ENCODE measurements around the gene PPEF2.
"Not testable (repeated sequence)": the region's sequence is repeated elsewhere in the genome, so short reads cannot be mapped to it uniquely, and the experiment has no call there.

PPEF2 gene

GRCh38 chr4:75880278-75880677, 22.0 kb downstream of the PPEF2 start:
- CTCF ChIA-PET, result interaction anchor here (1.6 kb wide), 1 partner anchor 17 kb away, joined by 3 read pairs; no protein-coding TSS in a partner anchor
- Mint-ChIP-seq H3K4me3 (no peak overlapping the region), H3K27me3 (peaks cover 12% of the 10 kb centered on the region), H3K9me3 (no peaks in the 10 kb centered on the region), H3K27ac (no peak overlapping the region), H3K4me1 (no peaks in the 10 kb centered on the region), H3K36me3 (no peaks in the 10 kb centered on the region)
- DNase-seq, result no peak

- Mint-ChIP-seq H3K36me3 (no peaks in the 10 kb centered on the region), H3K27ac (no peak overlapping the region), H3K27me3 (peaks cover 12% of the 10 kb centered on the region), H3K9me3 (no peaks in the 10 kb centered on the region), H3K4me1 (no peaks in the 10 kb centered on the region), H3K4me3 (no peak overlapping the region)
- no peak for DNase-seq
- CTCF ChIA-PET, result no interaction called here
Measured at GRCh38 chr4:75878246-75878756, 24.0 kb downstream of the PPEF2 start.

- CTCF ChIA-PET, result interaction anchor here (1.7 kb wide), 1 partner anchor 19 kb away, joined by 5 read pairs; no protein-coding TSS in a partner anchor
- H3K4me3 Mint-ChIP-seq, result no peak overlapping the region
Measured at GRCh38 chr4:75876218-75876617, 26.0 kb downstream of the PPEF2 start.

DNA sequence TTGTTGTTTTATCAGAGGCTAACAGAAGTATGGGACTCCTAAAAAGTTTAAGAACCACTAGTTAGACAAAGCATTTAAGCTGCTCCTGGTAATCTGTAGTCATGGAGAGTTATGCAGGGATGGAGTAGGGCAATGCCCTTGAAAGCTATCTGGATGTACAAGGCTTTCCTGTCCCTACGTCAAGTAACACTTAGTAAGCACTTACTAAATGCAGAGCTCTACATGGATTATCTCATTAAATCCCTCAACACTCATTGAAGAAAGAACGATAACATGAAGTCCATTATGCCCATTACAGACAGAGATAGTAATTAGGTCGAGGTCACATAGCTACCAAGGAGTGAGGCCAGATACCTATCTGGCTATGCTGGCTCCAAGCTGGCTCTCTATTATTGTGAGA, 33.2 kb downstream of the PPEF2 start:
- Mint-ChIP-seq H3K27ac (no peak overlapping the region), H3K9me3 (no peaks in the 10 kb centered on the region), H3K4me1 (no peaks in the 10 kb centered on the region), H3K27me3 (peaks cover 8% of the 10 kb centered on the region), H3K4me3 (no peak overlapping the region), H3K36me3 (no peaks in the 10 kb centered on the region)
- DNase-seq, result no peak
- CTCF ChIA-PET, result no interaction called here

More at GRCh38 chr4:75876218-75876617, 26.0 kb downstream of the PPEF2 start:
- H3K27me3 Mint-ChIP-seq, result peaks cover 12% of the 10 kb centered on the region
- H3K36me3 Mint-ChIP-seq, result no peaks in the 10 kb centered on the region
- no peaks in the 10 kb centered on the region for H3K9me3 Mint-ChIP-seq
- no peak for DNase-seq
- H3K4me1 Mint-ChIP-seq, result no peaks in the 10 kb centered on the region
- no peak overlapping the region for H3K27ac Mint-ChIP-seq

DNA sequence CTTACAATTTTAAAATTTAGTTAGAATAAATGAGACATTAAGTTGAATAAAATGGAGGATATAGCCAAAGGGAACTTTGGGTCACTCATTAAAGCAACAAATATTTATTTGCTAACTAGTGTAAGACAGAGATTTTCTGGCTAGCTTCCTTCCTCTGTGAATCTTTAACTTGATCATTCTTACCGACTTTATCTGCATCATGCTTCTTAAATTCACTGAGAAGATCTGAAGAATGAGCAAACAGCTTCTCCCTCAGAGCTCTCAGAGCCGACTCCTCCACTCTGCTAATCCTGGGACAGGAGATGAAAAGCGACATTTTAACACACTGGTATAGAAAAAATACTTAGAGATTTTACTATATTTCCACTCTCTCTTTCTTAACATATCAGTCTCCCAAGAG, 35.1 kb downstream of the PPEF2 start:
- H3K9me3 Mint-ChIP-seq, result no peaks in the 10 kb centered on the region
- no peaks in the 10 kb centered on the region for H3K4me1 Mint-ChIP-seq
- no peak overlapping the region for H3K4me3 Mint-ChIP-seq
- DNase-seq, result no peak
- H3K27me3 Mint-ChIP-seq, result peaks cover 8% of the 10 kb centered on the region
- CTCF ChIA-PET, result no interaction called here
- H3K27ac Mint-ChIP-seq, result no peak overlapping the region
- no peaks in the 10 kb centered on the region for H3K36me3 Mint-ChIP-seq

- no peak overlapping the region for H3K27ac Mint-ChIP-seq
- CTCF ChIA-PET, result no interaction called here
- DNase-seq, result no peak
- H3K4me3 Mint-ChIP-seq, result no peak overlapping the region
- H3K27me3 Mint-ChIP-seq, result no peaks in the 10 kb centered on the region
- no peaks in the 10 kb centered on the region for H3K9me3 Mint-ChIP-seq
- no peaks in the 10 kb centered on the region for H3K36me3 Mint-ChIP-seq
- no peaks in the 10 kb centered on the region for H3K4me1 Mint-ChIP-seq
Measured at GRCh38 chr4:75860606-75861005, 41.6 kb downstream of the PPEF2 start.

GRCh38 chr4:75858721-75859120, 43.5 kb downstream of the PPEF2 start:
- Mint-ChIP-seq H3K27me3 (peaks cover 3% of the 10 kb centered on the region), H3K9me3 (no peaks in the 10 kb centered on the region), H3K4me1 (no peaks in the 10 kb centered on the region), H3K4me3 (no peak overlapping the region), H3K36me3 (no peaks in the 10 kb centered on the region), H3K27ac (no peak overlapping the region)
- DNase-seq, result no peak
- CTCF ChIA-PET, result interaction anchor here (1.2 kb wide), 1 partner anchor 11 kb away, joined by 5 read pairs; no protein-coding TSS in a partner anchor

- H3K27ac Mint-ChIP-seq, result no peak overlapping the region
Measured at GRCh38 chr4:75849461-75849860, 52.8 kb downstream of the PPEF2 start.

DNA sequence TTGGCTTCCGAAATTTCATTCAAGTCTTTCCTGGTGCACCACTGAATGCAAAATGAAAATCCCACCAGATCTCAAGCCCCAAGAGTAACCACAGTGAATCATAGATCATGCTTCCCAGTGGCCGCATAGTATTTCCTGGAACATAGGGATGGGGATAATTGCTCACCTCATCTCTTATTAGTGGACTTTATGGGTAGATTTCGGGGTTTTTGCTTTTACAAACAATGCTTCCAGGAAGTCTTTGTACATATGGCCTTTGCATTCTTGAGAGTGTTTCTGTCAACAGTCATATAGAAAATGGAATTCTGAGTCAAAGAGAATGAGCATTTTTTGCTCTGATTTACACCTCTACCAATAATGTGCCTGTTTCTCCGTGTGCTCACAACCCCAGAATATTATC, 53.4 kb downstream of the PPEF2 start:
- Mint-ChIP-seq H3K27ac (no peak overlapping the region), H3K9me3 (no peaks in the 10 kb centered on the region), H3K4me1 (peaks cover 5% of the 10 kb centered on the region), H3K36me3 (no peaks in the 10 kb centered on the region), H3K4me3 (no peak overlapping the region), H3K27me3 (peaks cover 12% of the 10 kb centered on the region)
- CTCF ChIA-PET, result interaction anchor here (1.0 to 2.2 kb wide), 7 partner anchors 14 to 278 kb away, joined by 3 to 11 read pairs (median 4); partner anchors contain the start of gene USO1
- DNase-seq, result no peak

More at GRCh38 chr4:75849461-75849860, 52.8 kb downstream of the PPEF2 start:
- CTCF ChIA-PET, result interaction anchor here (0.6 to 2.2 kb wide), 2 partner anchors 46 to 685 kb away, joined by 4 to 6 read pairs; no protein-coding TSS in a partner anchor
- no peak for DNase-seq
- H3K9me3 Mint-ChIP-seq, result no peaks in the 10 kb centered on the region
- no peaks in the 10 kb centered on the region for H3K36me3 Mint-ChIP-seq
- H3K27me3 Mint-ChIP-seq, result peaks cover 14% of the 10 kb centered on the region
- H3K4me3 Mint-ChIP-seq, result no peak overlapping the region
- peaks cover 5% of the 10 kb centered on the region for H3K4me1 Mint-ChIP-seq

DNA sequence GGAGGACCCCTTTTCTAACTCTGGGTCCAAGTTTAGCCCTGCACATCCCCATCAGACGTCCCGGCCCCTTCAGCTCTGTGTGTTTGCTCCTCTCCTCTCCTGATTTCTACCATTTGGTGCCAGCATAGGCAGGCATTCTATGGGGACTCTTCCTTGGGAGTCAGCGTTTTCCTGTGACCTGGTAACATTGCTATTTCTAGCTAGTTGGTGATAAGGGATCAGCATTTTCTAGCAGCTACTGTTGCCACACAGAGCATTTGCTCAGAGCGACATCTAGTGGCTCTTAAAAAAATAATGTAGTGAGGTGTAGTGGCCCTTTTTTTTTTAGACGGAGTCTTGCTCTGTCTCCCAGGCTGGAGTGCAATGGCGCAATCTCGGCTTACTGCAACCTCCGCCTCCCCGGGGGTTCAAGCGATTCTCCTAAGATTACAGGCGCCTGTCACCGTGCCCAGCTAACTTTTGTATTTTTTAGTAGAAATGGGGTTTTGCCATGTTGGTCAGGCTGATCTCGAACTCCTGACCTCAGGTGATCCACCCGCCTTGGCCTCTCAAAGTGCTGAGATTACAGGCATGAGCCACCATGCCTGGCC, 54.0 kb downstream of the PPEF2 start:
- H3K27me3 Mint-ChIP-seq, H3K27ac Mint-ChIP-seq: not testable (repeated sequence)
- peak; percentile 31 for DNase-seq

DNA sequence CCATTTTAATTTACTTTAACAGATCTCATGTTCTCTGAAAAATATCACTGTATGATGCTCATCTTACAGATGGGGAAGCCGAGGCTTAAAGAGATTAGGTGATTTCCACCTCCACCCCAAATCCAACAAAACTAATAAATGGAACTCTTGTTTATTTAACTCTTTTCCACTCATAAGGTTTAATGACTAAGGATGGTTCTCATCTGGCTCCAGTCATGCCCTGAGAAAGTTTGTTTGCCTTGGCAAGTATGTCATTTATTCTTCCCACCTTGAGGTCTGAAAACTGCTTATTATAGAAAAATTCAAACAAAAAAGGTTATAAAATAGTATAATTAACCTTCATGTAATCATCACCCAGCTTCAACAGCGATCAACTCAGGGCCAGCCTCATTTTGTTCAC, 56.3 kb downstream of the PPEF2 start:
- CTCF ChIA-PET, result interaction anchor here (1.2 kb wide), 1 partner anchor 122 kb away, joined by 3 read pairs; the partner anchor contains the start of gene USO1
- Mint-ChIP-seq H3K4me3 (no peak overlapping the region), H3K36me3 (no peaks in the 10 kb centered on the region), H3K9me3 (no peaks in the 10 kb centered on the region), H3K27me3 (peaks cover 3% of the 10 kb centered on the region), H3K4me1 (peaks cover 5% of the 10 kb centered on the region), H3K27ac (no peak overlapping the region)
- no peak for DNase-seq

More for the DNA sequence above, 54.0 kb downstream of the PPEF2 start:
- H3K4me1 Mint-ChIP-seq, H3K9me3 Mint-ChIP-seq, H3K36me3 Mint-ChIP-seq, H3K4me3 Mint-ChIP-seq: not testable (repeated sequence)
- CTCF ChIA-PET, result interaction anchor here (0.6 to 1.7 kb wide), 24 partner anchors 9 to 1530 kb away, joined by 3 to 11 read pairs (median 3); partner anchors contain the start of gene USO1

DNA sequence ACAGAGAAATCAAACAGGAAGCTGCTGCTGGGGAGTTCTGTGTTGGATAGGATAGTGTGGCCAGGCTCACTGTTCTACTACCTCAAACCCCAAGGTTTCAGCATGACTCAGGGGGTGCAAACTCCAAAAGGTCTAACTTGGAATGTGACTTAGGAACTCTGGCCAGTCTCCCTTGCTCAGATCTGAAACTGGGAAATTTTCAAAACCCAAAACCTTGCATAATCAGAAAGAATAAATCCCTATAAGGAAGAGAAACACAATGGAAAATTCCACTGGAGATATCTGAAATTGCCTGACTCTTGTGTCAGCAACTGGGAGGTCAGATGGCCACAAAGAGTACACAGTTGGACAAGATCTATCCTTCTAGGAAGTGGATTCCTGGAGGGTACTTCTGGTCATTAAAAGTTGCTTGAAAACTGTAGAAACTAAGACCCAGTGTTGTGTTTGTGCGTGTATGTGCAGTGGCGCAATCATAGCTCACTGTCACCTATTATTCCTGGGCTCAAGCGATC, 58.0 kb downstream of the PPEF2 start:
- CTCF ChIA-PET, result interaction anchor here (1.0 to 1.7 kb wide), 2 partner anchors 51 to 288 kb away, joined by 3 to 7 read pairs; partner anchors contain the start of gene ODAPH
- no peaks in the 10 kb centered on the region for H3K9me3 Mint-ChIP-seq
- H3K27me3 Mint-ChIP-seq, result peaks cover 3% of the 10 kb centered on the region
- DNase-seq, result no peak
- no peak overlapping the region for H3K4me3 Mint-ChIP-seq
- no peaks in the 10 kb centered on the region for H3K4me1 Mint-ChIP-seq
- no peaks in the 10 kb centered on the region for H3K36me3 Mint-ChIP-seq
- no peak overlapping the region for H3K27ac Mint-ChIP-seq

- Mint-ChIP-seq H3K4me3 (no peak overlapping the region), H3K9me3 (no peaks in the 10 kb centered on the region), H3K4me1 (no peaks in the 10 kb centered on the region), H3K27me3 (peaks cover 3% of the 10 kb centered on the region), H3K27ac (no peak overlapping the region), H3K36me3 (no peaks in the 10 kb centered on the region)
- DNase-seq, result no peak
- CTCF ChIA-PET, result interaction anchor here (1.0 to 1.7 kb wide), 2 partner anchors 51 to 287 kb away, joined by 3 to 7 read pairs; partner anchors contain the start of gene ODAPH
Measured at GRCh38 chr4:75843596-75843995, 58.7 kb downstream of the PPEF2 start.

DNA sequence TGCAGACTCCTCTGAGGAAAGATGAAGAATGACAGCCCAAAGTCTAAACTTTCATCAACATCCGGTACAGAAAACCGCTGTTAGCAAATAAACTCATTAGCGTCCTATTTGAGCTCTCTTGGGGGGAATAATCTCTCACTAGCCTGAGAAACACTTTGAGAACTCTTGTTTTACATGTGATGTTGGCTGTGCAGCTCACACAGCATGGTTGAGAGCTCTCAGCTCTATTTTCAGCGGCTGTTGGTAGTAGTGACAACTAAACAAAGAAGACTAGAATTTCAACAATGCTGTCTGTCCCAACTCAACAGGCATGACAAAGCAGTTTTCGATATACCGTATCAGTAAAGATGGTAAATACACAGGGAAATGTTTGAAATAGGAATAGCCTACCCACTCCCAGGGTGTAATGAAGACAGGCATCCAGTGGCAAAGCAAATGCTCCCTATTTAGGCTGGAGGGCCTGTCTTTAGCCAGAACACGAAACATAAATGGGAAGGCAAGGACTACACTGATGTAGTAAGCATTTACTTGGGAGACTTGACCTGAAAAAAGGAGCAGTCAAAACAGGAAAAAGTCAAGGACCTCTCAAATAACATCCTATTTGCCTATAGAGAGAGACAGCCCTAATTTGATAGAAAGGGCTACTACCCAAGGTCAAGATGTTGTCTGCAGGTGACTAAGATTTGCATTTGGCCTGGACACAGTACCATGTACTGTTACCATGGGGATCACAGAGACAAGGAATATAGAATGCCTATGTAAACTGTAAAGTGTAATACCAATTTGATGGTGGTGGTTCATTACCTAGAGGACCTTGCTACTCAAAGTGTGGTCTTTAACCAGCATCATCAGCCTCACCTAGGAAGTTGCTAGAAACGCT, 60.4 kb downstream of the PPEF2 start:
- no peaks in the 10 kb centered on the region for H3K36me3 Mint-ChIP-seq
- H3K27me3 Mint-ChIP-seq, result no peaks in the 10 kb centered on the region
- no peak for DNase-seq
- CTCF ChIA-PET, result no interaction called here
- no peak overlapping the region for H3K4me3 Mint-ChIP-seq
- no peaks in the 10 kb centered on the region for H3K4me1 Mint-ChIP-seq
- no peak overlapping the region for H3K27ac Mint-ChIP-seq
- H3K9me3 Mint-ChIP-seq, result no peaks in the 10 kb centered on the region
